A673 (cell line): ENCODE results near the gene ARHGAP8. TPM values are rescaled to one million over a fixed set of nuclear protein-coding genes. Genes with fewer than 3 reads are reported as not detected.

ENCODE experiments used
- BruUV-seq: library from RNA; stranded (reverse); fragments of 400-500 nt; replicated peaks from 2 replicates; lab custom pipeline; 2021; lab: Mats Ljungman, UMichigan
- CTCF ChIA-PET: fragments of 300-600 bp; sonication (Branson Sonifier 250); formaldehyde crosslinking; loops from one replicate; lab custom pipeline; 2022; ENCODE audit warnings: antibody characterized with exemption; lab: Charles Lee
- POLR2A ChIA-PET: fragments of 300-600 bp; sonication (Branson Sonifier 250); formaldehyde crosslinking; loops from one replicate; lab custom pipeline; 2022; ENCODE audit warnings: antibody characterized with exemption; ENCODE audit not compliant: low non-redundant PET; lab: Charles Lee
- DNase-seq: peaks from one replicate; pipeline ENCODE4 v3.0.0-alpha.2; 2015; ENCODE audit warnings: low spot score
- H3K27ac ChIP-seq: fragments of 200-600 bp; sonication (generic); 2 replicates; pipeline ENCODE4 v1.5.1; 2016; ENCODE audit warnings: mixed run types, low read depth, mild to moderate bottlenecking, mixed read lengths, antibody characterized with exemption, low read length; ENCODE audit not compliant: poor library complexity, severe bottlenecking
- H3K27me3 ChIP-seq: fragments of 200-600 bp; sonication (generic); replicated peaks from 2 replicates; pipeline ENCODE4 v1.6.1; 2017; ENCODE audit warnings: mixed run types, low read depth, mild to moderate bottlenecking, mixed read lengths, antibody characterized with exemption, low read length; ENCODE audit not compliant: insufficient read depth, poor library complexity
- H3K36me3 ChIP-seq: fragments of 200-600 bp; sonication (generic); 2 replicates; pipeline ENCODE4 v1.6.1; 2016; ENCODE audit warnings: mixed run types, mild to moderate bottlenecking, mixed read lengths, antibody characterized with exemption, low read length; ENCODE audit not compliant: insufficient read depth, poor library complexity, severe bottlenecking
- H3K4me1 ChIP-seq: fragments of 200-600 bp; sonication (generic); 2 replicates; pipeline ENCODE4 v1.6.1; 2017; ENCODE audit warnings: mixed run types, mild to moderate bottlenecking, mixed read lengths, antibody characterized with exemption, low read length; ENCODE audit not compliant: insufficient read depth, poor library complexity, severe bottlenecking
- H3K4me3 ChIP-seq: fragments of 200-600 bp; sonication (generic); 2 replicates; pipeline ENCODE4 v1.5.1; 2016; ENCODE audit warnings: low read depth, mixed run types, mild to moderate bottlenecking, mixed read lengths, low read length; ENCODE audit not compliant: poor library complexity, severe bottlenecking
- H3K9me3 ChIP-seq: fragments of 200-600 bp; sonication (generic); 2 replicates; pipeline ENCODE4 v1.6.1; 2016; ENCODE audit warnings: mixed run types, low read depth, mild to moderate bottlenecking, mixed read lengths, antibody characterized with exemption, low read length; ENCODE audit not compliant: poor library complexity, severe bottlenecking
- CTCF ChIP-seq: fragments of 300-800, 200-600 bp; sonication (generic); conservative IDR thresholded peaks from 2 replicates; pipeline ENCODE4 v1.5.1; 2017; ENCODE audit warnings: low read depth, mild to moderate bottlenecking, antibody characterized with exemption, low read length, moderate library complexity, mixed read lengths
- EZH2 ChIP-seq: fragments of 200-600 bp; sonication (generic); IDR thresholded peaks from 2 replicates; pipeline ENCODE4 v1.6.1; 2017; ENCODE audit warnings: borderline replicate concordance, low read depth, mild to moderate bottlenecking, mixed read lengths, antibody characterized with exemption, low read length; ENCODE audit not compliant: poor library complexity, severe bottlenecking
- intact Hi-C: fragments of 100-400 bp; cut with micrococcal nuclease; formaldehyde crosslinking; loops from one replicate; pipeline ENCODE4 v1.10.0; 2022; ENCODE audit not compliant: unreplicated experiment
- total RNA-seq: library from RNA; stranded (reverse); gene quantifications from 2 replicates; pipeline ENCODE4 v1.2.3, GENCODE V29; 2021

The ARHGAP8 gene
- total RNA-seq, 1 experiment from 2014 or later = not detected

GRCh38 chr22:44726439-44726838 lies 25.9 kb upstream of the ARHGAP8 start:
- BruUV-seq = no TSS peak
- Histone ChIP-seq H3K9me3 (no peaks in the 10 kb centered on the region), H3K27me3 (no peaks in the 10 kb centered on the region), H3K4me3 (no peak overlapping the region), H3K27ac (no peak overlapping the region), H3K4me1 (no peaks in the 10 kb centered on the region), H3K36me3 (no peaks in the 10 kb centered on the region)
- no peak for DNase-seq
- ChIA-PET POLR2A (no interaction called here), CTCF (no interaction called here)
- TF ChIP-seq CTCF (no peak), EZH2 (no peak)
- intact Hi-C loops = no loop called here

- Histone ChIP-seq H3K27ac (no peak overlapping the region), H3K4me1 (no peaks in the 10 kb centered on the region), H3K9me3 (no peaks in the 10 kb centered on the region), H3K4me3 (no peak overlapping the region), H3K27me3 (no peaks in the 10 kb centered on the region), H3K36me3 (no peaks in the 10 kb centered on the region)
- CTCF ChIA-PET = no interaction called here
- no peak for DNase-seq
- POLR2A ChIA-PET = no interaction called here
- TF ChIP-seq EZH2 = no peak
- no peak for TF ChIP-seq CTCF
- BruUV-seq = no TSS peak
- intact Hi-C loops = no loop called here
Measured at GRCh38 chr22:44727148-44727547, 25.2 kb upstream of the ARHGAP8 start.

GRCh38 chr22:44727709-44728108 lies 24.7 kb upstream of the ARHGAP8 start:
- ChIA-PET CTCF (no interaction called here), POLR2A (no interaction called here)
- Histone ChIP-seq H3K27ac (no peak overlapping the region), H3K4me1 (no peaks in the 10 kb centered on the region), H3K36me3 (no peaks in the 10 kb centered on the region), H3K4me3 (no peak overlapping the region), H3K27me3 (no peaks in the 10 kb centered on the region), H3K9me3 (no peaks in the 10 kb centered on the region)
- DNase-seq = no peak
- intact Hi-C loops = no loop called here
- TF ChIP-seq CTCF (no peak), EZH2 (no peak)
- BruUV-seq = no TSS peak
